Esophagus muscularis mucosa (tissue), 4 donors: ENCODE results near the gene PLXDC2. TPM values are rescaled to one million over a fixed set of nuclear protein-coding genes. Genes with fewer than 3 reads are reported as not detected.
A peak's percentile ranks its signal among the peaks of the same experiment; 100 is the strongest.

Experiments
- DNase-seq: peaks from one replicate; pipeline ENCODE4 v3.0.0-alpha.2; 2017; ENCODE audit errors: extremely low spot score
- H3K27ac ChIP-seq, 4 donors: fragments of 200-600 bp; sonication (generic); replicated peaks in 1 of 4; 1 replicate in 3 of 4; 2 replicates in 1 of 4; pipeline ENCODE4 v1.5.1; 2016 to 2019; ENCODE audit warnings: mild to moderate bottlenecking in 1 of 4
- H3K27me3 ChIP-seq, 4 donors: fragments of 200-600 bp; sonication (generic); one replicate each; pipeline versions ENCODE4 v1.5.1 to v1.6.0; 2016 to 2019
- H3K36me3 ChIP-seq, 4 donors: fragments of 200-600 bp; sonication (generic); one replicate each; pipeline ENCODE4 v1.5.1; 2016 to 2019
- H3K4me1 ChIP-seq, 4 donors: fragments of 200-600 bp; sonication (generic); one replicate each; pipeline ENCODE4 v1.5.1; 2016 to 2019
- H3K4me3 ChIP-seq, 4 donors: fragments of 200-600 bp; sonication (generic); 1 replicate in 2 of 4; 2 replicates in 2 of 4; pipeline ENCODE4 v1.5.1; 2016 to 2019; ENCODE audit warnings: mild to moderate bottlenecking in 4 of 4, moderate library complexity in 1 of 4
- H3K9me3 ChIP-seq, 4 donors: fragments of 200-600 bp; sonication (generic); 1 replicate in 3 of 4; 2 replicates in 1 of 4; pipeline ENCODE4 v1.5.1; 2016 to 2019
- EP300 ChIP-seq: sonication (generic); formaldehyde crosslinking; IDR thresholded peaks from one replicate; pipeline ENCODE4 v1.6.1; 2017; ENCODE audit warnings: antibody characterized with exemption
- POLR2A ChIP-seq: fragments of 450-650 bp; IDR thresholded peaks from one replicate; pipeline ENCODE4 v1.6.1; 2017; ENCODE audit warnings: antibody characterized with exemption, moderate library complexity, mild to moderate bottlenecking, low read depth
- POLR2AphosphoS5 ChIP-seq, 2 donors: sonication (generic); formaldehyde crosslinking; IDR thresholded peaks; one replicate each; pipeline ENCODE4 v1.6.1; 2017; ENCODE audit warnings: antibody characterized with exemption in 2 of 2
- WGBS: methylation state at CpG from one replicate; pipeline ENCODE4 v1.1.5; 2018; 5-methylcytosine and 5-hydroxymethylcytosine counted together
- intact Hi-C: fragments of 100-400 bp; cut with DNase I; formaldehyde crosslinking; loops from one replicate; pipeline ENCODE4 v1.15.1; 2023
- total RNA-seq, 4 donors: library from RNA; depleted of rRNA; stranded (reverse); fragments of >200 nt; gene quantifications; one replicate each; pipeline versions ENCODE4 v1.1.0 to v1.2.1, GENCODE V29; 2016
- TF ChIP-seq, protein P1 (sequence below), 3 experiments: fragments of 200-600 bp in 2 of 3; fragments of 450-650 bp in 1 of 3; sonication (generic) in 2 of 3; IDR thresholded peaks; one replicate each; pipeline ENCODE4 v1.5.1; 2017 to 2019; ENCODE audit warnings: antibody characterized with exemption in 3 of 3, mild to moderate bottlenecking in 2 of 3, moderate library complexity in 1 of 3

The PLXDC2 gene
- total RNA-seq, 4 donors from 2014 or later = 28.7 to 54.2 (median 42.4) TPM

DNA sequence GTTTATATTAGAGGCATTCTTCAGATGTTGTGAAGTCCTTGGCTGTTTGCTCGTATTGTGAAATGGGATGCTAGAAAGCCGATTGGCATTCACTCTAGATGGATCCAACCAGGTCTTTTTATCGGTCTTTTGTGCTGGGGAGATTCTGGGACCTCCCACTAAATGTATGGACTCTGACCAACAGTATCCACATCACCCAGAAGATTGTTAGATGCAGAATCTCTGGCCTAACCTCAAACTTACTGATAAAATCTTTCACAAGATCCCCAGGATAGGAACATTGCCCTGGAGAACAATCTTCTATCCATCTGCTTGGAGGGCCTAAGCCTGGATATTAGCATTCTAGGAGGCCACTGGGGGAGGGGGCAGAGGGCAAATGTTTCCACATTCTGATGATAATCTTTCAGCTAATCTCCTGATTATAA lies 160.9 kb downstream of the PLXDC2 start:
- Histone ChIP-seq H3K4me1 (peaks cover 0 to 23% (median 16%) of the 10 kb centered on the region in 4 donors), H3K36me3 (no peaks in the 10 kb centered on the region), H3K27ac (no peak overlapping the region), H3K9me3 (peaks cover 0 to 5% (median 0%) of the 10 kb centered on the region in 4 donors), H3K27me3 (no peaks in the 10 kb centered on the region), H3K4me3 (no peak overlapping the region)
- no peak for TF ChIP-seq EP300
- TF ChIP-seq POLR2AphosphoS5 (IDR thresholded peaks at IDR 0.05) = peak in 1 of 2 donors; percentile 29
- intact Hi-C loops = no loop called here
- WGBS = 55% methylated on average over 3 of the region's 3 CpGs
- no peak for DNase-seq

DNA sequence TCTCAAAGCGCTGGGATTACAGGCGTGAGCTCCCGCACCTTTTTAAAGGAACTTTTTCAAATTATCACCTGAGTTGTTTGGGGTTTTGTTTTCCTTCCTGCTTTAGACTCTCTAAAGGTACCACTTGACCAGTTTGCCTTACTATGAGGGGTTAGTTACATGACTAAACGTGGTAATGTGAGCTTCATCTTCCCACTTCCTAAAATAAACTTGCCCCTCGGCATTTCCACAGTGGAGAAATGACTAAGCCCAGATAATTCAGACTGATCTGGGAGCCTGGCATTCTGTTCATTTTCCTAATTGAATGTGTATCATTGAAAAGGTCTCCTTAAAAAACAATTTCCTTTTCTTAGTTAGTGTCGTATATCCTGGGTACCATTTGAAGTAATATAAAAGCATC lies 163.4 kb downstream of the PLXDC2 start:
- Histone ChIP-seq H3K4me3 (no peak overlapping the region), H3K27me3 (no peaks in the 10 kb centered on the region), H3K9me3 (peaks cover 0 to 5% (median 0%) of the 10 kb centered on the region in 4 donors), H3K4me1 (peaks cover 0 to 23% (median 16%) of the 10 kb centered on the region in 4 donors), H3K27ac (no peak overlapping the region), H3K36me3 (no peaks in the 10 kb centered on the region)
- WGBS = 82% methylated on average over 6 of the region's 6 CpGs
- no peak for DNase-seq
- intact Hi-C loops = no loop called here
- no peak for TF ChIP-seq POLR2AphosphoS5 (IDR thresholded peaks at IDR 0.05)
- no peak for TF ChIP-seq EP300
- no peak for TF ChIP-seq POLR2A
- TF ChIP-seq, protein P1, sequence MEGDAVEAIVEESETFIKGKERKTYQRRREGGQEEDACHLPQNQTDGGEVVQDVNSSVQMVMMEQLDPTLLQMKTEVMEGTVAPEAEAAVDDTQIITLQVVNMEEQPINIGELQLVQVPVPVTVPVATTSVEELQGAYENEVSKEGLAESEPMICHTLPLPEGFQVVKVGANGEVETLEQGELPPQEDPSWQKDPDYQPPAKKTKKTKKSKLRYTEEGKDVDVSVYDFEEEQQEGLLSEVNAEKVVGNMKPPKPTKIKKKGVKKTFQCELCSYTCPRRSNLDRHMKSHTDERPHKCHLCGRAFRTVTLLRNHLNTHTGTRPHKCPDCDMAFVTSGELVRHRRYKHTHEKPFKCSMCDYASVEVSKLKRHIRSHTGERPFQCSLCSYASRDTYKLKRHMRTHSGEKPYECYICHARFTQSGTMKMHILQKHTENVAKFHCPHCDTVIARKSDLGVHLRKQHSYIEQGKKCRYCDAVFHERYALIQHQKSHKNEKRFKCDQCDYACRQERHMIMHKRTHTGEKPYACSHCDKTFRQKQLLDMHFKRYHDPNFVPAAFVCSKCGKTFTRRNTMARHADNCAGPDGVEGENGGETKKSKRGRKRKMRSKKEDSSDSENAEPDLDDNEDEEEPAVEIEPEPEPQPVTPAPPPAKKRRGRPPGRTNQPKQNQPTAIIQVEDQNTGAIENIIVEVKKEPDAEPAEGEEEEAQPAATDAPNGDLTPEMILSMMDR (IDR thresholded peaks at IDR 0.05) = no peak

DNA sequence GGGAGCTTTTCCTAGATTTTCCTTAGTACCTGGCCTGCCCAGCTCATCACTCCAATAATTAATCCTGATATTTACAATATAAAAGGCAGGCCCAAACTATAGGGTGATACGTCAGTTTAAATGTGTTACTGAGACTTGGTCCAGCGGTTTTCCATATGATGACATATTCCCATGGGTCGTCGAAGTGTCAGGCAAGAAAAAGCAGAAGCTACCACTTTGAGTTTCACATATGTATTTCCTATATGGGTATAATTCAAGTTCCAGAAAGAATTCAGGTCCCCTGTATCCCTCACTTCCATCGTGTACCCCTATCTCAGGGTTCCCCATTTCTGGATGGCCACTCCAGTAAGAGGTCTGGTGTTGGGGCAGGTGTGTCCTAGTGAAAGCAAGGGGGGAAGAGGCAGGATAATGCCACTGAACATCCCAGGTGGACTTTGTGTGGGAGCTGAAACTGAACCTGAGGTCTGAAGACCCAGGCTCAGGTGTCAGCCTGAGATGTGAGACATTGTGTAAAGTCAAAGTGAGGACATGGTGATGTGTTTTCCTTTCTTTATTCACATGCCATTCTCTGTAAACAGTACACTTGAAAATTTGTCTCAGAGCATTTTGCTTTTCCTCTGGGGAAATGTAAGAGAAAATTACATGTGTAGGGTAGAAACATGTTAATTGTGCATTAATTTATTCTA lies 167.8 kb downstream of the PLXDC2 start:
- intact Hi-C loops = no loop called here
- 91% methylated on average over 5 of the region's 5 CpGs for WGBS

DNA sequence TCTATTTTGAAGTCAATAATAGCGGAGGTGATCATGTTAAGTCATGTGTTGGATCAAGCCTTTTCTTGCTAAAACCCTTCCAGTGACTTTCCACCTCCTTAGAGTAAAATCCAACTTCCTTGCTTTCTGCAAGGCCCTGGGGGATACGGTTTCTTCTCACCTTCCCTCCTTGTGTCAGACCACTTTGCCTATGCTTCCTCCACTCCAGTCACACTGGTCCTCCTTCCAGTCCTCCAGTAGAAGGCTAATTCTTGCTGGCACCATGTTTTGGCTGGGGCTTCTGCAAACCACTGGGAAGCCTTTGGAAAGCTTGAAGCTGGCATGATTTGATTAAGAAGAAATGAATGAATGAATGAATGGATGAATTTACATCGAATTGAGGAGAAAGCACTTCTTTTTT lies 169.5 kb downstream of the PLXDC2 start:
- Histone ChIP-seq H3K27me3 (no peaks in the 10 kb centered on the region), H3K27ac (peak overlapping the region in 3 of 4 donors; percentile 63 to 75 (median 68)), H3K4me3 (no peak overlapping the region), H3K4me1 (peaks cover 0 to 21% (median 17%) of the 10 kb centered on the region in 4 donors), H3K36me3 (no peaks in the 10 kb centered on the region), H3K9me3 (no peaks in the 10 kb centered on the region)
- intact Hi-C loops = no loop called here
- 79% methylated on average over 3 of the region's 3 CpGs for WGBS
- TF ChIP-seq EP300 (no peak), POLR2AphosphoS5 (IDR thresholded peaks at IDR 0.05) (no peak), POLR2A (no peak)
- TF ChIP-seq, protein P1 (IDR thresholded peaks at IDR 0.05) = no peak
- DNase-seq = no peak

More for the DNA sequence above, 167.8 kb downstream of the PLXDC2 start:
- DNase-seq = no peak
- H3K36me3 ChIP-seq = no peaks in the 10 kb centered on the region
- TF ChIP-seq EP300 = no peak
- TF ChIP-seq, protein P1 (IDR thresholded peaks at IDR 0.05) = no peak
- no peak for TF ChIP-seq POLR2A
- no peak for TF ChIP-seq POLR2AphosphoS5 (IDR thresholded peaks at IDR 0.05)
- no peaks in the 10 kb centered on the region for H3K9me3 ChIP-seq
- no peak overlapping the region for H3K27ac ChIP-seq
- no peak overlapping the region for H3K4me3 ChIP-seq
- peaks cover 0 to 34% (median 24%) of the 10 kb centered on the region in 4 donors for H3K4me1 ChIP-seq
- no peaks in the 10 kb centered on the region for H3K27me3 ChIP-seq

DNA sequence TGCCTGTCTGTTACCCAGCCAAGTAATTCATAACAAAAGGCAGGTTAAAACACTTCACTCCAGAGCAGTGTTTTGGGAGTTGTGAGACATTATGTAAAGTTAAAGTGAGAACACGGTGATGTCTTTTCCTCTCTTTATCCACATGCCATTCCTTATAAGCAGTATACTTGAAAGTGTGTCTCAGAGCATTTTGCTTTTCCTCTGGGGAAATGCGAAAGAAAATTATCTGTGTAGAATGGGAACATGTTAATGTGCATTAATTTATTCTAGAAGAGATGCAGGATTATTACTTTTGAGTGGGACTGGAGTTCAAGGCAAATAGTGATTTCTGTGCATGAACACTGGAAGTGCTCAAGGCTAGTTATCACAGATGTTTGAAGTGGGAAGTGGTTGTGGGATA lies 170.4 kb downstream of the PLXDC2 start:
- peak overlapping the region; percentile 29 to 75 (median 66) for H3K27ac ChIP-seq
- TF ChIP-seq POLR2AphosphoS5 (IDR thresholded peaks at IDR 0.05) (no peak), EP300 (no peak), POLR2A (no peak)
- TF ChIP-seq, protein P1 (IDR thresholded peaks at IDR 0.05) = no peak

More for the DNA sequence above, 170.4 kb downstream of the PLXDC2 start:
- H3K4me3 ChIP-seq = no peak overlapping the region
- H3K27me3 ChIP-seq = no peaks in the 10 kb centered on the region
- intact Hi-C loops = no loop called here
- no peaks in the 10 kb centered on the region for H3K9me3 ChIP-seq
- H3K4me1 ChIP-seq = peaks cover 0 to 21% (median 17%) of the 10 kb centered on the region in 4 donors
- no peak for DNase-seq
- 34% methylated on average over 2 of the region's 2 CpGs for WGBS
- H3K36me3 ChIP-seq = no peaks in the 10 kb centered on the region
